Putamen (tissue), 1 donor: ENCODE measurements around the gene RAD52.
"Not testable (repeated sequence)": the region's sequence is repeated elsewhere in the genome, so short reads cannot be mapped to it uniquely, and the experiment has no call there.

Experiments
- DNase-seq: peaks from one replicate; pipeline ENCODE4 v3.0.0-alpha.2; 2016; ENCODE audit warnings: low spot score

Gene RAD52

GRCh38 chr12:967641-968040 is 18.1 kb upstream of the RAD52 start:
- no peak for DNase-seq

DNA sequence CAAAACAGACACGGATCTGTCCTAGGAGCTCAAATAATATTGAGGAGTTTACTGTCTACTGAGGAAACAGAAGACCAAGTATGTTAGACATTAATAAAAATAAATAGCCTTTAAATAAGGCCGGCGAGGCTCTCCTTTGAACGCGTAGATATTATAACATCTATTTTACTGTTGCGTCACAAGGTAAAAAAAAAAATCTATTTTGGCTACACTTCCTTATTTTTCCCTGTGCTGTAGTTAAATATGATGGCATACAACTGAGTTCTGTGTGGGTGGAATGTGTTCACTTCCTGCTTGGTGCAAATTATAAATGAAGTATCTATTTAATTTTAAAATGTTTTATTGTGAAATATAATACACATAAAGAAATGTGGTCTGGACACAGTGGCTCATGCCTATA is 17.2 kb upstream of the RAD52 start:
- DNase-seq, result no peak

- no peak for DNase-seq
Observed at GRCh38 chr12:958588-959123, 9.2 kb upstream of the RAD52 start.

GRCh38 chr12:955939-956338 is 6.4 kb upstream of the RAD52 start:
- no peak for DNase-seq

DNA sequence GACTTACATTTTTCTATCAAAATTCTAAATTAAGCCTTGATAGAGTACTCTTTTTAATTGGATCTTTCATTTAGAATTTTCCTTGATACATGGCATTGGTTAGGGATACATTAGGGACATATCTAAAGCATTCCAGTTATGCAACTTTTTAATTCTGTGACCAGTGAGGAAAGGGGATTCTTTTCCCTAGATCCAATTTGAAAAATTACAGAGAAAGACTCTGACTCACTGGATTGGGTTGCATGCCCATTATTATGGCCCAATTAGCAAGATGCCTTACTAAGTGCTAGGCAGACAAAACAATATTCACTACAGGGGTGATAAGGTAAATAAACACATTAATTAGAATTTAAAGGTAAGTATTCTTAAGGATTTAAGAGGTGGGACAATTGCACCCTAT is 5.2 kb upstream of the RAD52 start:
- no peak for DNase-seq

DNA sequence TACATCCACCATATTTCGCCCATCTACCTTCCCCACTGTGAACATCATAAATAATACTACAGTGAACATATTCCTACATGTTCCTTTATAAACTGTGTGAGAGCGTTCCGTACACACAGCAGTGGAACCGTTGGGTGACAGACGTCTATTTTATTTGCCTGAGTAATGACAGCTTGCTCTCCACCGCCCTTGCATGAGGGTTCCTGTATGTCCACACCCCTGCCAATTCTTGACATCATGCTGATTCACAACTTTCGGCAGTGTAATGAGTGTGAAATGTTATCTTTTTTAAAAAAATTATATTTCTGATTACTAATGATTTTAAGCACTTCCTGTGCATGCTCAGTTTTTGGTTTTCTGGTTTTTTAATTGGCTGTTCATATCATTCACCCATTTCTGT is 4.3 kb upstream of the RAD52 start:
- DNase-seq, result no peak

GRCh38 chr12:951176-951575 is 1.7 kb upstream of the RAD52 start:
- DNase-seq, result no peak

DNA sequence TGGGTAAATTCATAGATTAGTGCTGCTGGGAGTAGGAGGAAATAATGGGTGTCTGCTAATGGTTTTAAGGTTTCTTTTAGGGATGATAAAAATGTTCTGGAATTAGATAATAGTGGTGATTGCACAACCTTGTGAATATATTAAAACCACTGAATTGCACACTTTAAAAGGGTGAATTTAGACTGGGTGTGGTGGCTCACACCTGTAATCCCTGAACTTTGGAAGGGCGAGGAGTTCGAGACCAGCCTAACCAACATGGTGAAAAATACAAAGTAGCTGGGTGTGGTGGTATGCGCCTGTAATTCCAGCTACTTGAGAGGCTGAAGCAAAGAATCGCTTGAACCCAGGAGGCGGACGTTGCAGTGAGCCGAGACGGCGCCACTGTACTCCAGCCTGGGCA is 1.3 kb downstream of the RAD52 start:
- DNase-seq, result no peak

GRCh38 chr12:946631-947030 is 2.9 kb downstream of the RAD52 start:
- DNase-seq, result peak; percentile 5

- no peak for DNase-seq
Observed at GRCh38 chr12:946212-946611, 3.3 kb downstream of the RAD52 start.

GRCh38 chr12:944211-944610 is 5.3 kb downstream of the RAD52 start:
- no peak for DNase-seq

DNA sequence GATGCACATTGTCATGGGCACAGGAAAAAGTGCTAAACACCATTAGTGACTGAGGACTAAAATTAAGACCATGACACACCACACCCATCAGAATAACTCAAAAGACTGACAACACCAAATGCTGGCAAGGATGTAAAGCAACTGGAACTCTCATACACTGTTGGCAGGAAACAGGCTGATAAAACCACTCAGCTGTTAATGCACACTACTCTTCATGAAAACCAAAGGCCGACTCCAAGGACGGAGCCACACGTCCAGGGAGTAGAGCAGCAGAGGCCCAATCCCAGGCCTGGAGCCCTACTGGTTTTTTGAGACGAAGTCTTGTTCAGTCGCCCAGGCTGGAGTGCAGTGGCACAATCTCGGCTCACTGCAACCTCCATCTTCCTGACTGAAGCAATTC is 6.4 kb downstream of the RAD52 start:
- DNase-seq, result no peak

GRCh38 chr12:938810-939209 is 10.7 kb downstream of the RAD52 start:
- no peak for DNase-seq

- DNase-seq, result no peak
Observed at GRCh38 chr12:936377-937345, 12.8 kb downstream of the RAD52 start.

GRCh38 chr12:935891-936290 is 13.6 kb downstream of the RAD52 start:
- DNase-seq, result not testable (repeated sequence)

DNA sequence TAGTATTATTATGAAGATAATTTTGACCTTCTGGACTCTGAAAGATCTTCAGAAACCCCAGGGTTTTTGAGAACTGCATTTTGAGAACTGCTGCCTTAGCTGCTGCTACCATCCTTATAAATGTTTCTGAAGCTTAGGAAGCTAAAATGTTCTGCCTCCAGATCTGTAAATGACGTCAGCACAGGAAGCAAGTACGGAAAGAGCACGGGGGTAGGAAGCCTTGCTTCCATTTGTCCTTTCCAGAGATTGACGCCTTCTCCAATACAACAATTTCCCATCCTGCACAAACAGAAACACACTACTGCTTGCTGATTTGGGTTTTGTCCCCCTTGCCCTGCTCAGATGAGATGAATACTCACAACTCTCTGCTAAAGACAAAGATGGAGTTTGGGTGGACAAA is 17.9 kb downstream of the RAD52 start:
- DNase-seq, result no peak

- no peak for DNase-seq
Observed at GRCh38 chr12:931060-931459, 18.4 kb downstream of the RAD52 start.

DNA sequence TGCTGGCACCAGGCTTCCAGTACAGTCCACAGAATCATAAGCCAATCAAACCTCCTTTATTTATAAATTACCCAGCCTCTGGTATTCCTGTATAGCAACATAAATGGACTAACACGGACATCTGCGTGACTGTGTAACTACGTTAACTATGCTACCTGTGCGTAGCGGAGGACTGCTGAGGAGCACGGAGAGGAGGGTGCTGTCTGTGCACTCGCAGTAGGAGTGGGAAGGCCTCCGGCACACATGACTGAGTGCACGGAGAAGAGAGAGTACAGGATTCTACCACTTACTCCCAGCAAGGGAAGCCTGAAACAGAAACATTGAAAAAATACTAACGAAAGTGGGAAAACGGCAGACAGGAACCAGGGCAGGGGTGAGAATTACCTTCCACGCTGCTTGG is 22.9 kb downstream of the RAD52 start:
- DNase-seq, result no peak

GRCh38 chr12:922285-922684 is 27.2 kb downstream of the RAD52 start:
- DNase-seq, result no peak

DNA sequence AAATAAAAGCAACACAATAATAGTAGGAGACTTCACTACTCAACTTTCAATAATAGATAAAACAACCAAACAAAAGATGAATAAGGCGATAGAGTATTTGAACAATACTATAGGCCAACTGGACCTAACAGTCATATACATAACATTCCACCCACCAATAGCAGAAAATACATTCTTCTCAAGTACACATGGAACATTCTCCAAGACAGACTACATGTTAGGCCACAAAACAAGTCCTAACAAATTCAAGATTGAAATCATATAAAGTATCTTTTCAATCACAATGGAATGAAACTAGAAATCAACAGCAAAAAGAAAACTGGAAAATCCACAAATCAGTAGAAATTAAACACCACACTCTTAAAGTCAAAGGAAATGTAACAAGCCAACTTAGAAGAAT is 28.8 kb downstream of the RAD52 start:
- DNase-seq, result no peak

DNA sequence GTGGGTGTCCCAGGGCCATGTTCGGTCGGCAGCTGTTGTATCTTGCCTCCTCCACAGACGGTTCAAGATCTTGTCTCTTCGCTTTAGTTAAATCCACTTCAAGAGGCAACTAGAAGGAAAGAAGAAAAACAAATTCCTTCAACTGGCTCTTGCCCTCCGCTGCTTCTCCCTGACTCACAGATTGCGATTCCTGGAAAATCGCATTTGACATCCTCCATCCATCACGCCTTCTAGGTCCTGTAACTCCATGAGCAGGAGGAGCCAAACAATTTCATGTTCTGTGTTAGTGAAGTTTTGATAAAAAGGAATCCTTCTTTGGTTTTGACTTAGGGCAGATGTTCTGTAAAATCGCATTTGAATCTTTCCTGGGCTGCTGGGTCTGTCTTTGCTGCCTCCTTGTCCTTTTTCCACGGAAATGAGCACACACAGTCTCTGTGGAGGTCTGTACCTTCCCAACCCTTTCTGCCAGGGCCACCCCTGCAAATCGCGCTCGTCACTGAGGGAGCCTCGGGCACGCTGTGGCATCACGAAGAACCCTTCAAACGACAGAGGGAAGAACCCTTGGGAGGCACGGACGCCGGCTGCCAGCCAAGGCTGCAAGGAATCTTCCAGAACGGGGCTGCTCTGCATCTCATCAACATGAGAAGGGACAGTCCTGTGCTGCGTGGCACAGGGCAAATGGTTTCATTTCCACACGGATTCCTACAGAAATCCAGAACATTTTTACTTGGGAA is 32.6 kb downstream of the RAD52 start:
- no peak for DNase-seq

GRCh38 chr12:916240-916639 is 33.3 kb downstream of the RAD52 start:
- DNase-seq, result no peak

DNA sequence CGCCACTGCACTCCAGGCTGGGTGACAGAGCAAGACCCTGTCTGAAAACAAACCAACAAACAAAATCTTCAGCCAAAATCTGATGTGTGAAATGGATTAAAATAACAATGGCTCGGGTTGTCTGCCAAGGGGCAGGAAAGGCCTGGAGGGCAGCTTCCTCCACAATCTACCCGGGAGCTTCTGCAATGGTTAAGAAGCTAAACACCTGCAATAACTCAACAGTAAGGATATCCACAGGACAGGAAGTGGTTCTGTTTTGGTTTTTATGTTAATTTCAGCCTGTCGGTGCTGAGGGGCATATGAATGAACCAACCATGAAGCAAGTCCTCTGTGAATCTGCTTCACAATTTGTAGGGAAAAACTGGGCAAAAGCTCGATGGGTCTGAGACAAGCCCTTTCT is 34.4 kb downstream of the RAD52 start:
- no peak for DNase-seq
